Measurements from ENCODE around the gene DHRS1.

The DHRS1 gene

GRCh38 chr14:24259282-24260025 lies 40.1 kb downstream of the DHRS1 start:
- TF ChIP-seq, protein P1, sequence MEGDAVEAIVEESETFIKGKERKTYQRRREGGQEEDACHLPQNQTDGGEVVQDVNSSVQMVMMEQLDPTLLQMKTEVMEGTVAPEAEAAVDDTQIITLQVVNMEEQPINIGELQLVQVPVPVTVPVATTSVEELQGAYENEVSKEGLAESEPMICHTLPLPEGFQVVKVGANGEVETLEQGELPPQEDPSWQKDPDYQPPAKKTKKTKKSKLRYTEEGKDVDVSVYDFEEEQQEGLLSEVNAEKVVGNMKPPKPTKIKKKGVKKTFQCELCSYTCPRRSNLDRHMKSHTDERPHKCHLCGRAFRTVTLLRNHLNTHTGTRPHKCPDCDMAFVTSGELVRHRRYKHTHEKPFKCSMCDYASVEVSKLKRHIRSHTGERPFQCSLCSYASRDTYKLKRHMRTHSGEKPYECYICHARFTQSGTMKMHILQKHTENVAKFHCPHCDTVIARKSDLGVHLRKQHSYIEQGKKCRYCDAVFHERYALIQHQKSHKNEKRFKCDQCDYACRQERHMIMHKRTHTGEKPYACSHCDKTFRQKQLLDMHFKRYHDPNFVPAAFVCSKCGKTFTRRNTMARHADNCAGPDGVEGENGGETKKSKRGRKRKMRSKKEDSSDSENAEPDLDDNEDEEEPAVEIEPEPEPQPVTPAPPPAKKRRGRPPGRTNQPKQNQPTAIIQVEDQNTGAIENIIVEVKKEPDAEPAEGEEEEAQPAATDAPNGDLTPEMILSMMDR (IDR thresholded peaks at IDR 0.05; ENCODE audit: insufficient read depth, low read depth, low read length, missing control alignments) = no peak
- no peak for DNase-seq (ENCODE audit: low read depth)
- no peak overlapping the region for H3K4me3 ChIP-seq (ENCODE audit: low read depth, low read length)

- H3K4me3 ChIP-seq (ENCODE audit: low read depth, low read length) = no peak overlapping the region
- TF ChIP-seq, protein P1 (IDR thresholded peaks at IDR 0.05; ENCODE audit: insufficient read depth, low read depth, low read length, missing control alignments) = no peak
- DNase-seq (ENCODE audit: low read depth) = no peak
Observed at GRCh38 chr14:24258548-24259265, 40.9 kb downstream of the DHRS1 start.

- no peak overlapping the region for H3K4me3 ChIP-seq (ENCODE audit: low read depth, low read length)
- no peak for DNase-seq (ENCODE audit: low read depth)
- TF ChIP-seq, protein P1 (IDR thresholded peaks at IDR 0.05; ENCODE audit: insufficient read depth, low read depth, low read length, missing control alignments) = no peak
Observed at GRCh38 chr14:24258119-24258518, 41.5 kb downstream of the DHRS1 start.

- TF ChIP-seq, protein P1 (IDR thresholded peaks at IDR 0.05; ENCODE audit: insufficient read depth, low read depth, low read length, missing control alignments) = no peak
- H3K4me3 ChIP-seq (ENCODE audit: low read depth, low read length) = no peak overlapping the region
- no peak for DNase-seq (ENCODE audit: low read depth)
Observed at GRCh38 chr14:24256960-24257359, 42.6 kb downstream of the DHRS1 start.

DNA sequence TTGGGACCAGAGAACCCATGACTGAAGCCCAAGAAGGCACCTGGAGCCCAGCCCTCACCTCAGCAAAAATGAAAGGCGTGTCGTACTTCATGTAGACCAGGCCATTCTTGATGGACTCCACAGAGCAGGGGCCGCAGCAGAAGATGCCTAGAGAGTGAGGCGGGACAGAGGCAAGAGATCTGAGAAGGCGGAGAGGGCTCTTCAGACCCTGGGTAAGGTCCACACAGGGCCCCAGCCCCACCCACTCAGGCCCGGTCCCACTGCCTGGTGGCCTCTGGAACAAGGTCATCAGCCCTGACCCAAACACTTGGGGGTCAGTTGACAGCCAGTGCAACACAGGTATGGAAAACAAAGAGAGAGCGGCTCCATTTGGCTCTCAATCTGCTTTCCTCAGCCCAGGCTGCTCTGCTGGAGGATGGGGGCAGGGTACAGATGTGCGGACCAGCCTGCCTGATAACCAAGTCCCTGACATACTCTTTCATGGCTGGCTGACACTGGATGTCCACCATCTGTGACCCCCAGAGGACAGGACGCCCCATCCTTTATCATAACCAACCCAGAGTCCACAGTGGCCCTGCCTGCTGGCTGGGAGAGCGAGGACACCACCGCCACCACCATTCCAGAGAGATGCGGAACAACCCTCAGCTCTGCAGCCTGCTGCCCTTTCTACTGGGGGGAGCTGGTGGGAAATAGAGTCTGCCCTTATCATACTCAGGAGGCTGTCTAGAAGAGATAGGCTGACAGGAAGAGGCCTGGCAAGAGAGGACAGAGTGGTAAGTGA lies 43.5 kb downstream of the DHRS1 start:
- no peak for DNase-seq (ENCODE audit: low read depth)
- TF ChIP-seq, protein P1 (IDR thresholded peaks at IDR 0.05; ENCODE audit: insufficient read depth, low read depth, low read length, missing control alignments) = no peak
- no peak overlapping the region for H3K4me3 ChIP-seq (ENCODE audit: low read depth, low read length)

GRCh38 chr14:24255438-24255837 lies 44.1 kb downstream of the DHRS1 start:
- TF ChIP-seq, protein P1 (IDR thresholded peaks at IDR 0.05; ENCODE audit: insufficient read depth, low read depth, low read length, missing control alignments) = no peak
- DNase-seq (ENCODE audit: low read depth) = no peak
- no peak overlapping the region for H3K4me3 ChIP-seq (ENCODE audit: low read depth, low read length)

Measured in GM12865 (cell line).